ENCODE data around the gene FAR2.
A peak's percentile ranks its signal among the peaks of the same experiment; 100 is the strongest.
"Not testable (repeated sequence)": the region's sequence is repeated elsewhere in the genome, so short reads cannot be mapped to it uniquely, and the experiment has no call there.

The FAR2 gene

DNA sequence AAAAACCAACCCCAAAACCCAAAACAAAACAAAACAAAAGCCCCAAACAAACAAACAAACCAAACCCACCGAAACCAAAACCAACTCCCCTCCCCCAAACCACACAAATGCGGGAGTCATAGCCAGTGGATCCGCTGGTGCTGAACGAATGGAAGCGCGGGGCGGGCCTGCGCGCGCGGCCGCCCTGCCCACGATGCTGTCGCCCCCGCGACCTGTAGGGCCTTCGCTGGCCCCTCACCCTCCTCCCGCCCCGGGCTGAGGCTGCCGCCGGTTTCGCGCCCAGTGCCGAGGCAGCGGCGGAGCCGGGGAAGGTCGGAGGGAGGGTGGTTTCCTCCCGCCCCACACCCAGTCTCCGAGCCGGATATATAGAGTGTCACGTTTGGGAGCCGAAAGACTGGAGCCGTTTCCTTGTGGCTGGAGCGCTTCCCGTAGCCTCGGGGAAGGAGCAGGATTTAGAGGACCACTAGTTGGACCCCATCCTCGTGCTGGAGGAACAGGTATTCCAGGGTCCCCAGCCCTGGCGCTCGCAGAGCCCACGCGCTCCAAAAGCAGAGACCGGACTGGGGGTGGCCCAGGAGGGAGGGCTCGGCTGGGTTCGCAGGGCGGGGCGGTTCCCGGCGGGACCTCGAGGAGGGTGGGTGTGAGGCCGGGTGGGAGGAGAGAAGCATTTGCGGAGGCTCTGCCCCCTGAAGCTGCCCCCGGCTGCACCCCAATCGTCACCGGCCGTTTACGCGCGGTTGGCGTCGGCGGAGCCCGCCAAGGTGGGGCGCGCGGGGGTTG, at the start of gene FAR2:
Gene FAR2 (plus strand): TSS at position 368 of the 780 bp plus-strand sequence. CDS start 121,172 bp downstream, outside the sequence.
- peak; percentile 55 to 57 for DNase-seq

DNA sequence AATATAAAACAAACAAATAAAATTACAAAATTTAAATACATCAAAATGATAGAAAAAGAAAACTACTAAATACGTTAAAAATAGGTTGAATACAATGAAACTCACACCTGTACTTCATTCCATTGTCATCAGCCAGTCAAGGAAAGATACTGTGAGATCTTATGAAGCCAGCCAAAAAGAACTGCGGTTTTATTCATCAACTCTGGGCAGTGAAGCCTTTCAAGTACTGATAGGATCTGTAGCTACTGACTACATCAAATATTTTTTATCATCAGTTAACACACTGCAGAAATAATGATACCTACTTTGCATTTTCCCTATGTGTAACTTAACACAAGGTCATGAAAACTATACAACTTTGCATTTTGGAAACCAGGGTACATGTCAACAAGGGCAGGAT, 46.3 kb upstream of the FAR2 start:
- no peak for DNase-seq

DNA sequence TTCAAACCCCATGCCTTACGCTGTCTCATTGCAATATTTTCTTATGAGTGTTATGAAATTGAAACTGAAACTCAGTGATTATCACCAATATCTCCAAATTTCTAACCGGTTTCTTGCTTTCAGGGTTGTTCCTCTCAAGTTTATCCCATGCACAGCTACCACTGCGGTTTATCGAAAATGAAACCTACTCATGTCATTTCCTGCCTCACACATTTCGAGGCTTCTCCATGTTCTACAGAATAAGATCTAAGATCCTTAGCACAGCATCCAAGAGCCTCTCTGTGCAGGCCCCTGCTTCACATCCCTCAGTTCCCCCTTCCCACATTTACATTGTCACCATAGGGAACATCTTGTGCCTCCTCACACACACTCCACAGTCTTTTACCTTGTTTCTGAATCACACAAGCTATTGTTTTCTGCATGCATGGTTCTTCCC, 45.5 kb upstream of the FAR2 start:
- DNase-seq: peak; percentile 48 to 60

DNA sequence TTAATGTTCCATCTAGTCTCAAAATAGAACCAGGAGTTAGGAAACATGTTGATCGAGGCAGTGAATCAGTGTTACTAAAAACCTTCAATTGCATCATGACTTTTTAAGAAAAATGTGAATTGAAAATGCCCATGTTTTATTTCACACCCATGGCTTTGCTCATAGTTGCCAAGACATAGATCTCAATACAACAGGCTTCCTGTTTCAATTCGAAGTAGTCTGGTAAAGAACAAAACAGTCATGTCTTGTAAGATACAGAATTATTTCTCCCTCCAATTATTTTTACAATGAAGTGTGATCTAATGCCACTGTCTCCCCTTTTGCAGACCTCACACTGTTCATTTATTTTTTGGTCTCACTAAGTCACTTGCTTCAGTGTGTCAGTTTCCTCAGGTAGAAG, 44.6 kb upstream of the FAR2 start:
- peak in 1 of 2 experiments; percentile 18 for DNase-seq

DNA sequence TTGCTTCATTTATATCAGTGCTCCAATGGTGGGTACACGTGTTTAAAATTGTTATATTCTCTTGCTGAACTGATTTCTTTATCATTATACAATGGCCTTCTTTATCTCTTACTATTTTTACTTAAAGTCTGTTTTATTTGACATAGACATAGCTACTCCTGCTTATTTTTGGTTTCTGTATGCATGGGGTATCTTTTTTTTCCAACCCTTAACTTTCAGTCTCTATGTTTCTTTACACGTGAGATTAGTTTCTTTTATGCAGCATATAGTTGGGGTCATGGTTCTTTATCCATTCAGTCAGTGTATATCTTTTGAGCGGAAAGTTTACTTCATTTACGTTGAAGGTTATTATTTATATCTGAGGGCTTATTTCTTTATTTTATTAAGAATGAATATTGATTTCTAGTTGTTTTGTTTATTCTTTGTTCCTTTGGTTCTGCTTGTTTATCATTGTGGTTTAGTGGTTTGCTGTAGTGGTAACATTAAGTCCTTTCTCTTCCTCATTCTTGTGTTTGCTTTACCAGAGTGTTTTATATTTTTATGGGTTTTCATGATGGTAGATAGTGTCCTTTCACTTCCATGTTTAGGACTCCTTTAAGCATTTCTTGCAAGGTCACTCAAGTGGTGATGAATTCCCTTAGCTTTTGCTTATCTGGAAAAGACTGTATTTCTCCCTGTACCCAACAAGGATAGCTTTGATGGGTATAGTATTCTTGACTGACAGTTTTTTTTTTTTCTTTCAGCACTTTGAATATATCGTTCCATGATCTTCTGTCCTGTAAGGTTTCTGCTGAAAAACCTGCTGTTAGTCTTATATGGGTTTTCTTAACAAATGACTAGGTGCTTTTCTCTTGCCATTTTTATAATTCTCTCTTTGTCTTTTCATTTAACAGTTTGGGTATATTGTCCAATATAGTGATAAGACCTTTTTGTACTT, 38.3 kb upstream of the FAR2 start:
- no peak for DNase-seq

DNA sequence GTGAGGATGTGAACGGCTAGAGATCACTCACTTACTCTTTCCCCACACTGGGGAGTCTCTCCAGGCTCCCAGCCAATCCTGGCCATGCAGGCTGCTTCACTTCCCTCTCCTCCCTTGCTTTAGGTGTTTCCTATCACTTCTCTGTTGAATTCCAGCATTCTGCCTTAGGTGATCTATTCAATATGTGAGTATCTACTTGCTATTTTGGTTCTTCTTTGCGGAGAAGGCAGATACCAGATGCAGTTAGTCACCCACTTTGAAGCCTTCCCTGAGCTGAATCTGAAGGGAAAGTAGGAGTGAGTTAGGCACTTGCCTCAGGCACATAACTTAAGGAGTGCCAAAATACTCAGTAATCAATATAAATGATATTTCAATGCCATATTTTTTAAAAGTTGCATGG, 36.0 kb upstream of the FAR2 start:
- DNase-seq: no peak

DNA sequence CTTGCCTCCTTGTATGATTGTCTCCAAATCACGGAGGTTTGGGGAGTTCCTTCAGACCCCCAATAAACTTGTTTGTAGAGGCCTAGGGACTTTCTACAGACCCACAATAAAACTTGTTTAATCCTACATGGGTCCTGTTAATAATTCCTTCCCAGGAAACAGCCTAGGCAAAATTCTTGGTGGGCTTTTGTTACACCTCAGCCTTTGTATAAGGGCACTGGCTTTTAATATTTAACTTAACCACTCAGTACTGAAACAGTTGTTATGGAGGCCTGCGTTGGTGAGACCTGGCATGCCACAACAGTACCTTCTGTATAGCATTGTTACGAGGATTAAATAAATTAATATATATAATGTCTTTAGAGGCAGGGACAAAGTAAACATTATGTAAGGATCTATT, 32.7 kb upstream of the FAR2 start:
- no peak for DNase-seq

DNA sequence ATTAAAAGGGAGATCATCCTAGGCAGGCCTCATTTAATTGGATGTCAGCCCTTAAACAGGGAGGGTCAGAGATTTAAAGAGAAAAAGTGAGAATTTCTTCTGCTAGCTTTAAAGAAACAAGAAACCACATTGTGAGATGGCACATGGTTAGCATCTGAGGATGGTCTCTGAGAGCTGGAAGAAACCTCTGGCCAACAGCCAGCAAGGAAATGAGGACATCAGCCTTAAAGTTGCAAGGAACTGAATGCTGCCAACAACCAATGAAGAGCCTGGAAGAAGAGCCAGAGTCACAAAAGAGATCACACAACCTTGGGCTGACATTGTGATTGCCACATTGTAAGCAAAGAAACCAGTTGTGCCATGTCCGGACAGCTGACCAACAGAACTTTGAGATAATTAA, 17.5 kb upstream of the FAR2 start:
- peak; percentile 96 to 97 for DNase-seq

DNA sequence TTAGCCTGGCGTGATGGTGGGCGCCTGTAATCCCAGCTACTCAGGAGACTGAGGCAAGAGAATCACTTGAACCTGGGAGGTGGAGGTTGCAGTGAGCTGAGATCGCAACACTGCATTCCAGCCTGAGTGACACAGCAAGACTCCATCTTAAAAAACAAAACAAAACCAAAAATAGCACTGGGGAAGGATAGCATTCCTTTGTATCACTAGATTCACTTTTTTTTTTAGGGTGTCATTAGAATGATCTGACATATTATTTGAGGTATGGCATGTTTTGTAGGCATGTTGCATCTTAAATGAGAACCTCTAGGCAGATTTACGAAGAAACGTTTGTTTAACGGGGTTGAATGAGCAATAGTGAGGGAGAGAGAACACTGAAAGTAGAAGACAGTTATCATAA, 16.8 kb upstream of the FAR2 start:
- no peak for DNase-seq

DNA sequence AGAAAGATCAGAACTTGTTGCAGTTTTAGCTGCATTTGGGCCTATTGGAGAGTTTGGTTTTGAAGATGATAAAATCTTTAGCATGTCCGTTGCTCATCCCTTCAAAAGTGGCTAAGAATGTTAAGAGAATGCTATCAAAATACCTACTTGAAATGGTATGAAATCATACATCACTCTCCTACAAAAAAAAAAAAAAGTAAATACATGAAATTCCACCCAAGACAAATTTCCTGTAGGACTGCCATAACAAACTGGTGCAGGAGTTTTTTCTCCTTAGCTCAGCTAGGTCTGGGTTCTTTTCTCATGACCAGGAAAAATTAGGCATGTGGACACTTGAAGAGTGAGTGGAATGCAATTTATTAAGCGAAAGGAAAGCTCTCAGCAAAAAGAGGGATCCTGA, 15.9 kb upstream of the FAR2 start:
- no peak for DNase-seq

DNA sequence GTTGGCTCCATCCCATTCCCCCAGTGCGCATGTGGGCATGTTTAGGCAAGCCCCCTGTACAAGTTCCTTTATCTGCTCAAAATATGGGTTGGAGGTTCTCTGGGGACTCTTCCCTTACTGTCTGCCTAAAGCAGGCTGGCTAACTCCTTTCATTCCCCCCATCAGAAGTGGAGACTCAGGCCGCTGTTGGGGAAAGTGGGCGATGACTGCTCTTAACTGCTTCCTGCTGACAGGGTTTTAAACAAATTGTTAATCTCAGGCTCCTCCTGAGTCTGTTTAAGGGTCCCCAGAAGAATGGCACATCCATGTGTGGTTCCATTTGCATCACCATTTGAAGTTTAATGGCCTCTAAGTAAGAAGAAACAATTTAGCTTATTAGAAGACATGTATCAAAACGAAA, 15.4 kb upstream of the FAR2 start:
- no peak for DNase-seq

DNA sequence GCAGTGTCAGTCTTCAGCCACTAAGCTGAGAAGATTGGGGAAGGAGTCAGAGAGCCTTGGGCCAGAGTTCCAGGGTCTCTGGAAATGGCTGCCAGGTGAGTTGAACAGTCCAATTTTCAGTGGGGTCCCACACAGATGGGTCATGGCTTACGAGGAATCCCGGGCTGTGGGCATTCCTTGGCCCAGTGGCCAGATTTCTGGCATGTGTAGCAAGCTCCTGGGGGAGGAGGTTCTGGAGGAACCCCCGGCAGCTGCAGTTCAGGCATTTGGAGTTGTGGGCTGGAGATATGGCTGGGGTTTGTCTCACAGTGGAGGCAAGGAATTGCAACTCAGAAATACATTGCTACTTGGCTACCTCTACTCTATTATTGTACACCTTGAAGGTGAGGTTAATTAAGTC, 10.8 kb upstream of the FAR2 start:
- DNase-seq: not testable (repeated sequence)

DNA sequence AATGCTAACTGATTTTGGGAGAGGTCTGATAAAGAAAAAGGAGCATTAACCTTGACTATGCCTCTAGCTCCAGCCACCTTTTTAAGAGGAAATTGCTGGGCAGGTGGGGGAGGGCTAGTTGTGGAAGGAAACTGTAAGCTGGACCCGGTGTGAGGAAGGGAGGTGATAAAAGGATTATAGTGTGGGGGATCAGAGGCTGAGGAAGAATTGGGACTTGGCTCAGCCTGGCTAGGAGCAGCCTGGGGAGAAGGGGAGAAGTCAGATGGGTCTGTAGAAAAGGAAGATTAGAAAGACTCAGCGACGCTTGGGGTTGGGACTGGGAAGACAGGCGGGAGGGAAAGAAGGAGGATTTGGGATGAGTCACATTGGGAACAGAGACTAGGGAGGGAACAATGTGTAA, 10.2 kb upstream of the FAR2 start:
- not testable (repeated sequence) for DNase-seq

DNA sequence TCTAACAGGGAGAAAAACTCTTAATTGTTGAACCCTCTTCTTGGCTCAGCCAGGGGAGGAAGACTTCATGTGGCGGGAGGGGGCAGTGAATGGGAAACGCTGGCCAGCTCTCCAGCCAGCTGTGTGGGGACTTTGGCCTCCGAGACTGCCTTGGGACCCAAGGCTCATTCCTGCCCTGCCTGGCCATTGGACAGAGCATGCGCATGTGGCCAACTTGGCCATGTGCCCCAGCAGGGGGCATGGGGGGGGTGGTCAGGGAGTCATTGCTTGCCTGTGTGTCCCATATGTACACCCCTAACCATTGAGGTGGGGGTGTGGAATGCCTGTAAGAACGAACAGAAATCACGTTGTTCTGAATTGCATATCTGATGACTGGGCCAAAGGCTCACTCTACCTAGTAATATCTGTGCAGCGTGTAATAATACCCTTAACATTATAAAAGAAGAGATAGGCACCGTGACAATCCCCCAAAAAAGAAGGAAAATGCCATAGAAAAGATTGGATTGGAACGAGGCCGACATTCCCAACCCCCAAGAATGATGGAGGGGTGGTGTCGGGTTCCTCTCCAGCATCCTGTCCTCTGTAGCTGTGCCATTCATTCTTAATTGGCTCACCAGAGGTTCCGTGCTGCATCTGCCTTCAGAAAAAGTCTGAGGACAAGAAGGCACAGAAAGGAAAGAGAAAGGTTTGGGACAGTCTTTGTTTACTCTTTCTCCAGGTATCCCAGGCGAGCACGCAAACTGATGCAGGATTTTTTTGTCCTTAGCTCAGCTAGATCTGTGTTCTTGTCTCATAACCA, 3.5 kb upstream of the FAR2 start:
- DNase-seq: no peak

DNA sequence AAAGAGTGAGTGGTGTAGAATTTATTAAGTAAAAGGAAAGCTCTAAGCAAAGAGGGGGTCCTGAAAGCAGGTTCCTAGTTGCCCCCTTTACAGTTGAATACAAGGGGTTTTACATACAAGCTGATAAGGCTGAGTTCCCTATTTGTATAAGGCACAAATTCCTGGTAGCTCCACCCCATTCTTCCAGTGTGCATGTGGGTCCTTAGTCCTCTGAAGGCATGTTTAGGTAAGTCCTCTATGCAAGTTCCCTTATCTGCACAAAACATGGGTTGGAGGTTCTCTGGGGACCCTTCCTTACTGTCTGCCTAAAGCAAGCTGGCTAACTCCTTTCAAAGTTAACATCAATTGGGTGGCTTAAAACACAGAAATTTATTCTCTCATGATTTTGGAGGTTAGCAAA, 2.9 kb upstream of the FAR2 start:
- DNase-seq: no peak

DNA sequence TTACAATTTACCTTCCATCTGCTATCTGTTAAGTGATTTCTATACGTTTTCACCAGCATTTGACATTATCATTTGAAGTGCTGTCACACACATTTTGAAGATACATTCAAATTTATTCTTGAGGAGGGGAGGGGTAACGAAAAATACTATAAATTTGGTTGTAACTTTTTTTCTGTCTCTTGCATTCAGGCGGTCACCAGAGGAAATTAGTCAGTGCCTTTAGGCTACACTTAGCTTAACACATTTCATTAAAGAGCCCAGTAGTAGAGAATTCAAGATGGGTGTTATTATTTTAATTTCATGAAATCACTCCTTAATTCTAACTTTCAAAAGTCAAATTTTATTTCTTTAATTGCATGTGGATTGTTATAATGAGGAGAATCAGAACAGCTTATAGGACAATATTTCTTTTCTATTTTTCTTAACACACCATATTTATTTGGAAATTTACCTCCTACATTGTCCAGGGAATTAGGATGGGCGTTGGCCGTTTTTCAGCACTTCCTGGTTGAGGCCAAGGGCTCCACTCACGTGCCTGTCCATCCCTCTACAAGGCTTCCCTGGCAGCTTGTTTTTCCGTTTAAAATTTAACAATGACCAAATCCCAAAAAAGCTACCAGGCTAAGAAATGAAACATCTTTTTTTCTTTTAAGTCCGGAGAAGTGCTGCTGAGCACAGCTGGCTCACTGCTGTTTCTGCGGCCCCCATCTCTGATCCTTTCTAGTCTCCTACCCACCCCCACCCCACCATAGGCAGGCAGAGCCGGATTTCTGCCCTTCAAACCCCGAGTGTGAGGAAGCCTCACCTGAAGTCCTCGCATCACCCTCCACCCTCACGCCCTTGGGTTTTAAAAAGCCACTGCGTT, 1.1 kb upstream of the FAR2 start:
- peak in 1 of 2 experiments; percentile 26 for DNase-seq

DNA sequence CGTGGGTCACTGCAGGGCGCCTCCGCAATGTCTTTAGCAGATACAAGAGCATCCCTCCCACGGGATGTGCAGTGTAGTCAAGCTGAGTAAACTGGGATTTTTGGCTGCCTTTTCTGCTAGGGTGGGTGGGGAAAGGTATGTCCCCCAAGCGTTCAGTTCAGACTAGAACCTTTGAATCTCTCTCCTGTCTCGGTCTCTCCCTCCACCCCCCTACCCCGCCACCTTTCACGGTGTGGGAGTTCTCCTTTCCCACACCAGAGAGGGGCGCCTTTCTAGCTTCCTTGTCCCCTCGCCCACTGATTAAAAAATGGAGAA, 525 bp upstream of the FAR2 start:
- peak in 1 of 2 experiments; percentile 30 for DNase-seq

DNA sequence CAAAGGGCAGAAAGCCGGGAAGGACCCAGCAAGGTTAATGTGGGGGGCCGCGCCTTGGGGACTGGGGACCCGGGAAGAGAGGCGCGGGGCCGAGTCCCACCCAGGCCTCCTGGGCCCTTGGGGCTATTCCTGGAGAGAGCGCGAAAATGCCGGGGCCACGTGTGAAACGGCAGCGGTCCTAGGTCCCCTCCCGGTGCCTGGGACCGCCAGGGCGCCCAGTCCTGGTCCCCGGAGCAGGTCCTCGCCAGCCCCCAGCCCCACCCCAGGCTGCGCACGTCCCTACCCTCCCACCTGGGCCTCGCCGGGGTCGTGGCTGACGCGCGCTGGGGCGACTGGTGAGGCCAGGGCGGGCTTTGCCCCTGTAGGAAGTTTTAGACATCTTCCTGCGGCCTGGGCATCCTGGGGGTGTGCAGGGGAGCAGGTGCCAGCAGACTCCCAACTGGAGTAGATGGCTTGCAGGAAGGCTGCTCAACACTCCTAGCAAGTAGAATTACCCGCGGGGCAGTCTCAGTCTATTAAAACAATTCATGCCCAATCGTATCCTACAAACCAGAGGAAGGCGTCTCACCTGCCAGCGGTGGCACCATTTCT, 708 bp downstream of the FAR2 start:
- no peak for DNase-seq

DNA sequence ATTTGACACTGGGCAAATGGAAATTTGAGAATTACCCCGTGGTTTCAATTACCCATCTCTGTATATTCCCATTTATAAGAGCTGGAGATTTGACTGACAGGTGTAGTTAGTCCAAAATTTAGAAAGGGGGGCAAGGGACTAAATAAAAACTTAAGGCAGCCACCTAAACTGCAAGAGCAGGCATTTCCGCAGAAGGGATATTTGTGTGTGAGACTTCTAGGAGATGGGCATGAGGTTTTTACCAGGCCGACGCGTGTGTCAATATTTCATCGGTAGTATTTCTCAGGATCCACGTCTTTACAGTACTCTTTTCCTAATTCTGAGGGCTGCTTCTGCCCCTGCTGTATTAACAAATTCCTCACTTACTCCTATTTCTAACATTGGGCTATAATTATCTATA, 1.4 kb downstream of the FAR2 start:
- DNase-seq: peak in 1 of 2 experiments; percentile 16

DNA sequence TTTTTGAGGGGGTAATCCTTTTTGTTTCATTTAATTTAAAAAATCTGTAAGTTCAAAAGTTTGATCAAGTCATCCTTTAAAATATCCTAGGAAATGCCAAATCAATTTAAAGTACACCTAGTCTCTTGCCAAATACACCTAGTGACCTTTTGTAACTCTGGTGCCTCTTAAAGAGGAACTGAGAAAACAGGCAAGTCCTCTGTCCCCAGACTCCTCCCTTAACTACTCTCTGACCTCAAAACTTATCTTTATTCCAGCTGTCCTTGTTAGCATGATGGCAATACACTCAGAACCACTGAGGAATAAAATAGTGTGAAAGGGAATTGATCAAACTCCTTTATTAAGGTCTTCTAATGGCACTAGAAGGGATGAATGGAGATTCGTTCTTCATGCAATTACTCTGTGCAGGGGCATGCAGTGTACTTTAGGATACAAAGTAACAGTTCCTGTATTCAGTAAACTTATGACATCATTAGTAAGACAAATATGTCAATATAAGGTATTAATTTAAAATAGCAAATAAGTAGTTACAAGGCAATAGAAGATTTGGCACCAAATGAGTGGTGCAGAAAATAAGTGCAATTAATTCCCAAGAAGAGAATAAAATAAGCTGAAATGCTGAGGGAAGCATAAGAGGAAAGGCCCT, 3.3 kb downstream of the FAR2 start:
- DNase-seq: peak; percentile 59 to 66

DNA sequence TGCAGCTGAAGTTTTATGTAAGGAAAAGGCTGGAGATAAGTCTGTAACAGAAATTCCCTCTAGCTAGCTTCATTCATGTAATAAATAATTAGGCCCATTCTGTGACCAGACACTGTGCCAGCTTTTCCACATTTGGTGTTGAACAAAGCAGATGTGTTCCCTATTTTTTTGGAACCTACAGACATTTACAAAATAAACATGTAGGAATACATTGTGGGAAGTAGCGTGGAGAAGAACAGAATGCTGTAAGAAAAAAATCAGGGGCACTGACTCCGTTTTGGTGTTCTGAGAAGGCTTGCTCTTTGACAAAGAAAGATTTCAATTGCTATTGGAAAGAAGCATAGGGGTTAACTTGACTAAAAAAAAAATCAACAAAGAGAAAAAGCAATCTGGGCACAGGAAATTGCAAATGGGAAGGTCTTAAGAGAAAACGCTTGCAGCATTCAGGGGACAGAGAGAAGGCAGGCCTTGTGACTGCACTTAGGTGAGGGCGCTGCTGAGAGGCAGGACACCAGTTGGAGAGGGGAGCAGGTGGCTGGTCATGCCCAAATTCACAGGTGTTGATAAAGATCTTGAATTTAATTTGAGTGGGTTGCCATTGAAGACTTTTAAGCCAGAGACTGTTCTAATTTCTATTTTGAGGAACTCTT, 4.0 kb downstream of the FAR2 start:
- DNase-seq: peak; percentile 50 to 66

Data from AML-193 (cell line).